Cortex of kidney (tissue), 1 donor: ENCODE results near the gene C1orf52.
"Not testable (repeated sequence)": the region's sequence is repeated elsewhere in the genome, so short reads cannot be mapped to it uniquely, and the experiment has no call there.

Experiments
- DNase-seq: peaks from one replicate; lab custom pipeline; 2025; lab: John Stamatoyannopoulos, UW

Gene C1orf52

GRCh38 chr1:85277802-85278201, 18.3 kb upstream of the C1orf52 start:
- no peak for DNase-seq

DNA sequence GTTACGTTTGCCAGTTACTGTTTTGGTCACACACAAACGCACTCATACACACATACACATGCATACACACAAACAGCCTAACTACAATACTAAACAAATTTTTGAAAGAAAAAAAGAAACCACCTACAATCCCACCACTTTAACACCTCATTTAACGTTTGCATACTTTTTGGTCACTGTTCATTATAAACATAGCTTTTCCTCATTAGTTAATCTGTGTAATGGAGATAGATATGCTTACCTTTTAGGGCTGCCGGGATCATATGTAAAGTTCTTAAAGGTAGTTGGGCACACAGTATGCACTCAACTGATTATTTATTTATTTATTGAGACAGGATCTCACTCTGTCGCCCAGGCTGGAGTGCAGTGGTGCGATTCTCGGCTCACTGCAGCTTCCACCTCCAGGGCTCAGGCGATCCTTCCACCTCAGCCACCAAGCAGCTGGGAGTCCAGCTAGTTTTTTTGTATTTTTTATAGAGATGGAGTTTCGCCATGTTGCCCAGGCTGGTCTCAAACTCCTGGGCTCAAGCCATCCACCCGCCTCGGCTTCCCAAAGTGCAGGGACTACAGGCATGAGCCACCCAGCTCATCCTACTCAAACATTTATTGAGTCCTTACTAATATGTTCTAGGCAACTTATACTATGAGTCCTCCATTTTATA, 17.6 kb upstream of the C1orf52 start:
- no peak for DNase-seq

GRCh38 chr1:85276215-85276977, 16.9 kb upstream of the C1orf52 start, which contains the start of gene BCL10:
BCL10 (minus strand) TSS chr1:85276632; CDS start chr1:85276352, 280 bp downstream.
- DNase-seq, result peak; percentile 69

DNA sequence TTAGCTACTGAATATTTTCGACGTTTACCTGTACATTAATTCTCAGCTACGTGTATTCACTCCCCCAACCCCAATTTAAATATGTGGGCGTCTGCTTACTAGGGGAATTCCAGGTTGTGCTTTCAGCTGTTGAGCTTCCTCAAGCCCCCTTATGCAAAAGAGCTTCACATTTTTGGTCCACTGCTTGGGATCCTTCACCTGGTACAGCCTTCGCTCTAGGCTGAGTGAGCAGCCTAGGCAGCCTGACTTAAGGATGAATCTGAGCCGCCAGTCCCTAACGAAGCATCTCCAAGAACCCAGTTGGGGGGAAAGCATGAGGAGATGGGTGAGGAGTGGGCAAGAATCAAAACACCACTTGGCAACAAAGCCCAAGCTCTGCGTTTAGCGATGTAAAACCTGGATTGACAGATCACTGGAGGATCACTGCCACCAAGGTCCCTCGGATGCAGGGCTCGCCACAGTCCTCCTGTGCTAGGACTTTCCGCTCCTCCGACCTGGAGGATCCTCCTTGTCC, 16.3 kb upstream of the C1orf52 start:
- DNase-seq, result no peak

GRCh38 chr1:85274969-85275453, 15.5 kb upstream of the C1orf52 start:
- DNase-seq, result no peak

DNA sequence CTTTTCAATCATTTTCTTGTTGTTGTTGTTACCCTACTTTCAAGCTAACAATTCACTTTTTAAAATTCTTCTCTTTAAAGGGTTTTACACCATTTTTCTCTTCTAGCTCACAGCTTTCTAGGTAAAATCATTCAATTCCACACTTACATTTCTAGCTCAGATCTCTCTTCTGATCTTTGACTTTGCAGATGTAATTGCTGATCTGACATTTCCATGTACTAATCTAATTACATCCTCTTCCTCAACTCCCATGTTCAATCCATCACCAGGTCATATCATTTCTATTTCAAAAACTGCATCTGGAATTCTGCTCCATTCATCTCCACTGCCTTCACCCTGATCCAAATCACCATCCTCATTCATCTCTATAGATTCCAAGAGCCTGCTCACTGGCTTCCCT, 13.9 kb upstream of the C1orf52 start:
- DNase-seq, result no peak

GRCh38 chr1:85268801-85269585, 9.5 kb upstream of the C1orf52 start:
- DNase-seq, result no peak

DNA sequence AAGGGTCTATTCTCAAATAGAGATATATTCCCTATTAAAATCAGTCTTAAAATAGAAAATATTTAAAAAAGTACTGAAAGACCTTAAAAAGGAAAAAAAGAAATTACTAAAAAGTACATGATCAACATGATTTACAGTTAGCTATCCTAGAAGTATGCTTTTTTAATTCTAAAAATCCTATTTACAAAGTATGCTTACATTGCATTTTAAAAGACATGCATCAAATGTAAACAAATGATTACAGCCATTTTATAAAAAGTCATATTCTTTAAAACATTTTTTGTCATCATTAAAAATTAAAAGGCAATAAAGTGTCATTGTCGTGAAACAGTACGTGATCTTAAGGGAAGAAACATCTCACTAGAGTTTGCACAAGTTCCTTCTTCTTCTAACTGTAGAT, 7.9 kb upstream of the C1orf52 start:
- DNase-seq, result no peak

- no peak for DNase-seq
Observed at GRCh38 chr1:85264150-85264549, 4.7 kb upstream of the C1orf52 start.

GRCh38 chr1:85262985-85263384, 3.5 kb upstream of the C1orf52 start:
- DNase-seq, result no peak

DNA sequence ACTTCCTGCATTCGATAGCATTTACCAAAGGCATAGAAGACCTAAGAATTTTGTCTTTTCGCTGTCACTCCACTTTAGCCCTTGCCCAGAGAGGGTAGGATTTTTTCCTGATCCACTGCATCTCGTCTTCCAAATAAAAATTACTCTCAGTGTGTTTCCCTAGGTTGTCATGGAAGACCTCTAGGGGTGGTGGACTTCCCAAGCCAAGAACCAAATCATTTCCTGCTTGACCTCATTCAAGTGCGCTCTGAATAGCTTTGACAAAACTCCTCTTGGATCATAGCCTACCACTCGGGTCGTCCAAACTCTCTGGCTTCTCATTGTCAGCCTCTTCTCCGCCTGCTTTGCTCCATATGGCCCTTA, 431 bp upstream of the C1orf52 start:
- no peak for DNase-seq

GRCh38 chr1:85258536-85259117, 835 bp downstream of the C1orf52 start:
- DNase-seq, result no peak

- DNase-seq, result not testable (repeated sequence)
Observed at GRCh38 chr1:85249042-85249441, 10.4 kb downstream of the C1orf52 start.

DNA sequence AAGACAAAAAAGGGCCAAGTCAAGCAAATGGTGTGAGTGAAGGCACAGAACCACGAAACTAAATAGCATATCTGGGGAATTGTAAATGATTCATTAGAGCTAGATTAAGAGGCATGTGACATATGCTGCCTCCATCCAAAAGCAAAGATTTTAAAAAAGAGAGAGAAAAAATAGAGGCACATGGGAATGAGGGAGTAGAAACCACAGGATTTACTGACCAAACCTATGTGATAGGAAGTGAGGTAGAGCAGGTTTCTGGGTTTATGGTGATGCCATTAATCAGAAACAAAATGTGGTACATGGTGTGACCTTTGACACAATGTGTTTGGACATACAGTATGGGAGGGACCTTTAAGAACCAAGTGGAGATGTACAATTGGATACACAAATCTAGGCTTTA, 13.6 kb downstream of the C1orf52 start:
- no peak for DNase-seq

DNA sequence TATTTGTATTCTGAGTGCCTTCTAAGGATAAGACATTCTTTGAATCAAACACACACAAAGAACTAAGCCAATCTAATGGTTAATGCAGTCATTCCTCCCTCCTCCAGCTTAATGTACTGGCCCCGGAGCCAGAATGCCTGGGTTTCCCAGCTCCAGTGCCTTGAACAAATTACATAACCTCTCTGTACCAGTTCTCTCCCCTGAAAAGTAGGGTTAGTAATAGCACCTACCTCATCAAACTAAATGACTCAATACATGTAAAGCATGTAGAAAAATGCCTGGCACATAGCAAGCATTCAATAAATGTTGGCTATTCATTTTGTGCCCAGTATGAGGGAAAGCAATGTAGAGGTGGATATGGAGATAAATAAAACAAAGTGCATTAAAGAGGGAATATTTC, 14.0 kb downstream of the C1orf52 start:
- DNase-seq, result no peak

DNA sequence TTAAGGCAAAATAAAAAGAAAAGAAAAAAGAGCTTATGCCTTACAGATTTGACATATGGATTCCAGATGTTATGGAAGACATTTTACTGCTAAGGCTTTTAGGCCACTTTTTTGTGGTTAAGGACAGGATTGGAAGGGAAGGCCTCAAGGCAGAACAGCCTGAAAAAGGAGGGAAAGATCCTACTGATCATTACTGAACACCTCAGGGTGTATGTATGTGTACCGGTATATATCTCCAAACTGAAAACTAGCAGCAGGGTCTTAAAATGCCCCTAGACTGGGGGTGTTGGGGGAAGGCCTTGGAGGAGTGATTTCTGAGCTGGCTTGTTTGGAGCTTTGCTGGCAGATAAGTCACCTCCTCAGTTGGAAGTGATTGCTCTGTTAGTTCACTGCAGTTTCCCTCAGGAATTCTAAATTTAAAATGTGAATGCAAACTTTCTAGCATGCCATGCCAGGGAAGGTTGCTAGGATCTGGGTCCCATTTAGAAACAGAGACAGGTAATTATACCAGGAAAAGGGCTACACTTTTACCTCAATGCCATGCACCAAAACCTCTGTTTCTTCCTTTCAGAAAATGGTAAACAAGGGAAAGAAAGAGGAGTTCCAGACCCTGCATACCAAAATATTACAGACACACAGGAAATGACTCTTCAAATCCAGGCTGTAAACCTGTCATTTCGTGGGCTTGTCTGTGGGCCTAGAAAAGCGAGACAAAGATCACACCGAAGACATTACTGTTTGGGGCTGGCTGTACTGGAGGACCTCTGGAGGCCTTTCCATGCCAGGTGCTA, 15.0 kb downstream of the C1orf52 start:
- DNase-seq, result no peak

GRCh38 chr1:85243372-85243771, 16.1 kb downstream of the C1orf52 start:
- DNase-seq, result no peak

GRCh38 chr1:85240643-85241042, 18.8 kb downstream of the C1orf52 start:
- DNase-seq, result no peak

DNA sequence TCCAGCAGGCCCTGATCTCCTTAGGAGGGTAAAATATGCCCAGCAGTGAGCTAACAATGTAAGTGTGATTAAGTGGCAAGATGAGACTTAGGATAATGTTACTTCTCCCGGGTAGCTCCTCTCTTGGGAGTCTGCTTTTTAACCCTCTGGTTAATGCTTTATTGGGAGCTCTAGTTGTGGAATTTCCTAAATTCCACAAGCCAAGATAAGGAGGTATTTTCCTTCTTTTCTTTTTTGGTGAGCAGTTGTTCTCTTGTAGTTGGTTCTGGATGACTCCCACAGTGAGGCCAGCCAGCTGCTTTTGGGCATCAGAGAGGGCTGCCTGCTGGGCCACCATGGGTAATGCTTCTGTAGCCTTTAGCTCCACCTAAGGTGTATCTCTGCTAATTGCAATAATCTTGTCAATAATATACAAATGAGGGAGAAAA, 19.3 kb downstream of the C1orf52 start:
- DNase-seq, result no peak

DNA sequence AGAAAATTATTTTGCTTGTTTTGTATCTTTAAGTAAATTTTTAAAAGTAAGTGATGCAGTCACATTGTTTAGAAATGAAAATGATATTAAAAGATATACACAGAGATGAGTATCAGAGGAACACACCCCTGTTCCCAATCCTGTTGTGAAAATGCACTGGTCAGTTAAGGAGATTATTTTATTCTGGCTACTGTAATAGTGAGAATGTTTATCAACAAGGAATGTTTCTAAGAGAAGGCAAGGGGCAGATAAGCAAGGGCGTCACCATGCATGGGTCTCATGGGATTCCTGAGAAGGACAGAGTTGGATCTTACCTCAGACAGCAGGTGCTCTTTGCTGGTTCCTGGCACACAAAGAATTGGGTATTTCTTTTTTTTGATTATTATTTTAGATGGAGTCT, 21.8 kb downstream of the C1orf52 start:
- no peak for DNase-seq

DNA sequence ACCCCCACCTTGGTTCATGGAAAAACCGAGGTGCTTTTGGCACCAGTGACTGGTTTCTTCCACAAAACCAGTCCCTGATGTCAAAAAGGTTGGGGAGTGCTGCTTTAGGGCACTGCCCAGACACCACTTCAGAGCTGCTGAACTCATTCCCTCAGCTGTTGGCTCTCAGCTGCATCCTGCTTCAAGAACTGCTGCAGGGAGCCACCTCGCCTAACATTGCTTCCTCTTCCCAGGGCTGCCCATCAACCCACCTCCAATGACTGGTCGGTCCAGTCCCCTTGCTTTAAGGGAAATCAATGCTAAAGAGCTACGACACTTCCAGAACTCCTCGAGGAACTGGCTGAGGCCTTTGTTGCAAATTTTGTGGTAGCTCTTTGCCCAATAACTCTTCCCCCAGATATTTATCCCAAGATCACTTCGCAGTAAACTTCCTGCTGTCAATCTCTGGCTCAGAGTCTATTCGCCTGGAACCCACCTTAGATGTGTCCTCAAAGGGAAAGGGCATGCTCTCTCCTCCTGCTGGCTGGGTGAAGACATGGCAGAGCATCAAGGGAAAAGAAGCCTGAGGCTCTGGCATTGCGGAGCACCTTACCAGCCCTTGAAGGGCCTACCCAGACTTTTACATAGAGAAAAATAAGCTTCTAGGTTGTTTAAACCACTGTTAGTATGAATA, 29.0 kb downstream of the C1orf52 start:
- DNase-seq, result no peak
